ENCODE data around the gene TBX15.

The TBX15 gene

DNA sequence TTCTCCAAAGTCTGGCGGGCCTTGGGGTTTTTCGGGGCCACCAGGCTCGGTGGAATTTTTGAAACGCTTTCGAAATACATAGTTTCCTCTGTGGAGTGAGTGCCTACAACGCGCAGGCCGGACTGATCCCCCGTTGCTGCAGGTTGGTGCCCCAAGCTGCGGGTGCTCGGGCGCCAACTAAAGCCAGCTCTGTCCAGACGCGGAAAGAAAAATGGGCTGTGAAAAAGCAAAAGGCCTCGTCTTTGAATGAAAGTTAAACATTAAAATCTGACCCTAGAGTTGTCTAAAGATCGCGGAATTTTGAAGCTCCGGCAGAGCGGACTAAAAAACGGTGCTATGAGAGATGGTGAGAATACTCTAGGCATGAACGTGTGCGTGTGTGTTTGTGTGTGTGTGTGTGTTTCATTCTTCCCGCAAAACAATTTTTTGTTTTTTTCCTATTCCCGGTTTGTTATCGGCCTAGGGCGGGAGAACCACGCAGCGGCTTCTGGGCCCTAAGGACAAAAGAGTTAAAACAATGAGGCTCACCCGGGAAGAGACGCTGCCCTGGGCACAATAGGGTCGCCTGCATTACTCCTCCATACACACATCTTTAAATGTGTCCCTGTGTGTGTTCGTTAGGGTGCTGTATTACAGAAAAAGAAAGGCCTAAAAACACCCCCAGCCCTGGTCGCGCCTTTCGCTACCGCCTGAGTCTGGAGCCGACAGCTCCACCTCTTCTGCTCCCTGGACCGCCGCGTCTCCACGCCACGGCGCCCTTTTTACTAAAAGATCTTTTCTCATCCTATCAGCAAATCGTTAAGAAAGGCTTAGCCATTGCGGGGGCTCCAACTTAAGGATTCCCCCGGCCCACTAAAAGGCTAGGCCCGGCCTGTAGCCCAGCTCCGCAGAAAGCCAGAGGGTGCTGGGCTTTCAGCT is 3.2 kb downstream of the TBX15 start:
- DNase-seq, result no peak

DNA sequence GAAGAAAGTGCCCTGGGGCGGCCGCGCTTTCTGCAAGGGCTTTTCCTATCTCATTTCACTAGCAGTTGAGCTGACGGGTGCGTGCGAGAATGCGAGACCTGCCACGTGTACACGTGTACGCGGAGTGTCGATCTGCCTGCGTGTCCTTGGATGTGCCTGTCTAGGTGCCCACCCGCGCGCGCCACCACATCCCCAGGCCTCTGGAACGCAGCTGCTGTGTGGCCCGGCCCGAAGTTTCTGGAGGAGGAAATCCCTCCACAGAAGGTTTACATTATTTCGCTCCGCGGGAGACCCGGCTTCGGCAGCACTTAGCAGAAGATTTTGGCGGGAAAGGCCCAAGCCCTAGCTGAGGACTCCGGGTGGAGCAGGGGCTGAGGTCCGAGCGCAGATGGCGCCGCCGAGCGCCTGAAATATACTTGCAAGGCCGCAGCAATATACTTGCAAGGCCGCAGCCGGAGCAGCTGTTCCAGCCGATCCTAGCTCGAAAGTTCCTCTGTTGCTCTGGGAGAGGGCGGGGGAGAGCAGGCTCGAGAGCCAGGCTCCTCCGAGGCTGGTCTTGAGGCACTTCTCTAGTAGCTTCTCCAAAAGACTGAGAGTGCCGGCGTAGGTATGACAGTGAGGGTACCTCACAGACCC is 3.9 kb downstream of the TBX15 start:
- DNase-seq, result no peak

DNA sequence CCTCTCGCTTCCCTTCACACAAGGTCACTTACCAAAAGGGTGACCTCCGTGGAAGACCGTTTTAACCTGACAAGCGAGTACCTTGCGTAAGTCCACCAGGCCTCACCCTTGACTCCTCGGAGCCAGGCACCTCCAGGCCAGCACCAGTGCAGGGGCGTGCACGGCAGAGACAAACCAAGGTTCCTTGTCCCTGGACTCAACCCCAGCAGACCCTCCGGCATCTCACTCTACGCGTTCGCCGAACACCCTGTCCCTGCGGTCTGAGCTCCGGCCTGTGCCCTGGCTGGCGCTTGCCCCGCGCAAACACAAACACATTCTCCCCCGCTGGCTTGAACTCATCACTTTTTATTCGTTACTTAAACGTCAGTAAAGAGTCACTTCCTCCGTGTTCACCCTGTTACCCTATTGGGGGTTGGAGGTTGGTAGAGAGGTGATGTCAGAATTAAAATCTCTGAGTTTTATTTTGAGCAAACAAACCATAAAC is 4.5 kb downstream of the TBX15 start:
- DNase-seq, result no peak

DNA sequence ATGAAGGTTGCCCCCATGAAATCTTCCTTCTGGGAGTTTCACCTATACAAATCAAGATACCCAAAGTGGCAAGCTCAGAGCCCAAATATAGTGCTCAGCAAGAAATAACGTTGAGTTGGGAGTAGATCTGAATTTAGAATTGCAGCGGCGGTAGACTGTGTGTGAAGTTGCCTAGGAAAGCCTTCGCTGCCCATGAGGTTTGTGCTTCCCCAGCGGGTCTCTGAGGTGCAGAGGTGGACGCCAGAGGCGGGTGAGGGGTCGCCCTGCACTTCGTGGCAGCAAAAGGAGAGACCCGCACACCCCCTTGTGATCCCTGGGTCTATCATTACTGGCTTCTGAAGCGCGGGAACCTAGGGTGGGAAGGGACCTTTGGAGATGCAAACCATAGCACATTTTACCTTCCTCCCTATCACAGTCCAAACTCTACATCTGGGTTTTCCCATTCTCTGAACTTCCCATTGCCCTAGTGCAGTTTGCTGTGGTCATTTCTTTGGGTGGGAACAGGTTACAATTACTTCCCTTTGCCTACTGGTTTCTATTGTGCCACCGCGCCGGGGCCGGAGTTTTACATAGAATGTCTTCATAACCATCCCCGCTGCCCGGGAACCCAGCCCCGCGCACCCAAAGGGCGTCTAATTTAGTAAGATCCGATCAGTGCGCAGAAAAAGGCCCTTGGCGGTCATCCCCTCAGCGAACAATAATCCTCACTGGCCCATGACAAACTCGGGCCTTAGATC is 5.2 kb downstream of the TBX15 start:
- DNase-seq, result no peak

DNA sequence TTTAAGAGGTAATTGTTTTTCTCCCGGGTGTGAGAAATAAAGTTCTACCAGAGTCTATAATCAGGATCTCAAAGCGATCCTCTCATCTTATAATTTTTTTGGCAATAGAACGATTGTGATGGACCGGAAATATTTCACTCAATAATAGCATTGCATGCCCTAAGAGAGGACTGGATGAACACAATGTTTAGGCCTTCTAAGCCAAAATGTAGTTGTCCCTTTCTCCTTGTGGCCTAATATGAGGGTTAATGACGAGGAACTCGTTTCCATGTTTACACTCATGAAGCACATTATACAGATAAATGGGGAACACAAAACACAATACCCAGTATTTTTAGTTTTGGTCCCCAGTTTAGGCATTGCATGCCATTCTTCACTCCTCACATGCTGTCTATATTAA is 5.9 kb downstream of the TBX15 start:
- DNase-seq, result no peak

DNA sequence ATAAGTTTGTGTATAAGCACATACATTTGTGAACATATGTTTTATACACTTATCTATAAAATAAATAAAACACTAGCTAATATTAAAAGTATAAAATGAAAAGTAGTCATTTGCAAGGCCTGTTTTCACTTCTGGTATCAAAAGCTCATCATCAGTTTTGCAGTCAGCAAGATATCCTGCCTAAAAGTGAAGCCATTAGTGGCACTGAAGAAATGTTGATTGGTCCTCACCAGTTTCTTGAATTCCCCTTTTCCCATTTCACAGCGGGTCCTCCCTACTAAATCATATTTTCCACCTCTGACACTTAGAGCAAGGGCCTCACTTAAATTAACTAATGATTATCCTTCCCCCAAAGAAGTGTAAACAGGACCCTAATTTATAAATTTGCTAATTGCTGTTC is 6.7 kb downstream of the TBX15 start:
- no peak for DNase-seq

DNA sequence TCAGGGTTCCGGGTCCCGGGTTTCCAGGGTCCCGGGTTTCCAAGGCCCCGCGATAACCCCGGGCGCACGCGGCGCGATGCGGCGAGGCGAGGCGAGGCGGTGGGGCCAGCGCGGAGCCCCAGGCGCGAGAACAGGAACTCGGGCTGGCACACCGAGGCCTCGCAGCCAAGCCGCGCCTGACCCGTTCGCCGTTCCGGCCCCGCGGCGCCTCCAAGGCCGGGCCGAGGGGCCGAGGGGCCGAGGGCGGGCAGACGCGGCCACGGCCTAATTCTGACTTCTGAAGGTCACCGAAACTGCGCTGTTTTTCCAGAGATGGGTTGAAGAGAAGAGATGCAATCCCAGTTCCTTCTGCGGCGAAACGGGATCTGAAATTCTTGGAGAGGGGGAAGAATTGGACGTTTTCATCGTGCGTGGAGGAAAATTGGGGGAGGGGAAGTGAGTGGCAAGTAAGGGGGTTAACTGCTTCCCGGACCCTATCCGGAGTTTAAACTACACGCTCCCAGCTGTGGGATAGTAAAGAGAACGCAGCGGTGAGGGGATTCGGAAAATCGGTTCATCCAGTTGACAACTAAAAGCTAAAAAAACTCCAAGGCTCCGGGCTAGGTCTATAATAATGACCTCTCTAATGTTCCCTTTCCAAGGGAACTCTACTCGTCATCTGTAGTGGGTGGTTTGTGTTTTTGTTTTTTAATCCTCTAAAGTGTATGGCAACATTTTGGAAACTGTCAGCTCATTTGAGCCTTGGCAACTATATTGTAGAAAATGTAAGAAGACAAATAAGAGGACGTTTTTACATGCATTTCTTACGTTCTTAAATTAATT is 8.2 kb downstream of the TBX15 start:
- no peak for DNase-seq

DNA sequence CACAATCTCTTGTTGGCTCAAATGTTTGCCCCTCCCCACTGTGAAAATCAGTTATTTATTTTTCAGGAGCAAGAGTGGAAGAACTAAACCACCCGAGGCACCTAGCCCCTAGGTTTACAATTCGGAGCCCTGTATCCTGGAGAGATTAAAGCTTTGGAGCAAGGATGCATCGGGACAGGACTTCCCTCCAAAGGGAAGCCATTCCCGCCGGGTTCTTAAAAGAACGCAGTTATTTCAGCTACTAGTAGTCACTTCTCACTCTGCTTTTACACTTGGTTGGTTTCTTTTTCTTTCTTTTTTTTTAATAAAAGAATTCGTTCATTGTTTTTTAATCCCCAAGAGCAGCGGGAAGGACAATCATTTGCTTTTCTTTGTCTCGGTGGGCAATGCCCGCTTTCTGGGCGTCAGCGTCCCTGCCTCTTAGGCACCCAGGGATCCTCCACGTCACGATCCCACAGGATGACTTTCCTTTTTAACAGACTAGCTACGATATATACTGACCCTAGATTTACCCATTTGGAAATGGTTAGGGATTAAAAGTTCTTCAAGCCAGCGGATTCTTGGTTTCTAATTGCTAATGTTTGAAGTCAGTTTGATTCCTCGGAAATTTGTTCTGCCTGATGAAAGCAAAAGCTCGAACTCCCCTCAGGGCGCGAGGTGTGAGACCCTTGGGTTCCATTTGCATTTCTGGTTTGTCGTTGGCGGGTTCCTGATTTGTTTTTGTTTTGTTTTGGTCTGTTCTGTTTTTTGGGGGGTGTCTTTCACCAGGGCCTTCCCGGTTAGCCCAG is 9.0 kb downstream of the TBX15 start:
- DNase-seq, result no peak

DNA sequence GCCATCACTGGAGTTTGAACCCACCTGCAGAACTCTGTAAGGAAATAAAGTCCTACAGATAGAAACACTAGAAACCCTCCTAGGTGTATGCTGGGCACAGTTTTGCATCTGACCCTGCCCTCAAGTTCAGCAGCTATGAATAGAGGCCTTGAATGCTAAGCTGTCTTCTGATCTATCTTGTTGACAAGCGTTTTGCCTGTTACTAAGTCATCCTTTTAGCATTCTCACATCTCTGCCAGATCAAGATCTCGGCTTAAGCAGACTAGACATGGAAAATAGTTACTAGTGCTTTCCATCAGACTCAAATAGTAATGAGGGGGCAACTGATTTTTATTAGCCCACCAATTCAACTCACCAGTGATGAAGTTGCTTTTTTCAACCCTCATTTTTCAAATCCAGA is 10.5 kb downstream of the TBX15 start:
- no peak for DNase-seq

DNA sequence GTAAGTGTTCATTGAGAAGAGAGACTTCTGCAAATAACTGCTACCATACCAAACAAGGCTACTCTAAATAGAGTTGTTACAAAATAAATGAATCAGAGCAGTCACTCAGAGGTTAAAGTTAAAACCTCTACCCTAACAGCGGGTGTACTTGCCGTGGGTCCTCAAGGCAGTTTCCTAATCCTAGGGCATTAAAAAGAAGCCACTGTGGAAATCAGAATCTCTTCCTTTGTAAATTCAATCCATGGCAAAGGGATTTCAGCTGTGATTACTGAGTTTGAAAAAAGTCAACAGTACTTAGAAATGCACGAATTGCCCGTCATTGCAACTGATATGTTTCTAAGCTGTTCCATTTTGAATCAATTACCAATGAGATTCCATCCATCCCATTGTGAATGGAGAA is 13.5 kb downstream of the TBX15 start:
- no peak for DNase-seq

DNA sequence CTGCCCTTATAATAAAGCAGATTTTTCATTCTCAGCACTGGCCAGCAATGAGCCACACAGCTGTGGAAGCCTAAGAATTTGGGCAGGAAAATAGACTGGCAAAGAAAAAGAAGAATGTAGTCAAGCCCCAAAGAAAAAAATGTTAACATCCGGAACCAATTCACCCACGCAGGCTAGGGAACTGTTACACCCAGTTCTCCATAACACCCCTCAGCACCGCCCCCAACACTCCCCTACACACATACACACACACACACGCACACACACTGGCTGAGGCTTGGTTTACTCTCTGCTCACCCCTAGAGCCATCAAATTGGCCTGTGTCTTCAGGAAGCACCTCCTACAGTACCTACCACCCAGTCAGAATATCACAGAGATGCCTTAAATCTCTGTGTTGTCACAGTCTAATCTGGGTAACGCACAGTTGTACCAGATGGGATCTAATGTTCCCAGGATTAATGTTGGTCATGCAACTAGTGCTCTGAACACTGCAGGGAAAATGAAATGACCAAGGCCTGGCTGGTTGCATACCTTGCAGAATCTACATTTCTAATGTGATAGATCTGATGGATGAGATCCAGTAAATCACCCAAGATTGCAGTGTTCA is 14.5 kb downstream of the TBX15 start:
- no peak for DNase-seq

DNA sequence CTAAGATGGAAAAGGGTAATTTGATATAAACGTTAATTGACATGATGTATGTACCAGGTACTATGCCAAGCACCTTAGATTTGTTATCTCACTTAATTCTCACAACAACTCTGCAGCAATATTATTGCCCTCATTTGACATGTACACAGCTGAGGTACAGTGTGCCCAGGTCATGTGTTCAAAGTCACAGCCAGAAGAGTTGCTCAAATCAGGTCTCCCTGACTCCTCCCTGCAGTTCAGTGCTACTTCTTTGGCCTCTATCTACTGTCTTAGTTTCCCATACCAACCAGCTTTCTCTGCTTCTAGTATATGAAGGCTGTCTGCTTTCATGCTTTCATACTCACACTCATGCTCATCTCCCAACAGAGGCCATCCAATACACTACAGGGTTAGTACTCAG is 15.1 kb downstream of the TBX15 start:
- no peak for DNase-seq

DNA sequence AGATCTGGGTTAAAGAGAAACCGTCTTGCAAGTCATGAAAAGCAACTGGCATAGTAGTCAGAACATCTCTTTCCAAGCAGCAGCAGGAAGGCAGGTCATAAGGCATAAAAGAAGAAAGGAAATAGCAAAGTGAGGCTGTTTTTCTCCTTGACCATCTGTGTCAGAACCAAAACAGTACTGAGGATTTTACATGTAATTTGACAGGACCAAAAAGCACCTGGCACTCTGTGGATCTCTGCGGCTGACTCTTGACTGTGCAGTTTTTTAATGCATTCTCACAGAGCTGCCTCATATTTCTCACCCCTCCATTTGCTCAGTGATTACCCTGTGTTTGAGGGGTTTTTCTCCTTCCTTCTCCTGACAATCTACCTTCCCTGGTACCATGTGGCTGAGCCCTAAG is 17.7 kb downstream of the TBX15 start:
- no peak for DNase-seq

DNA sequence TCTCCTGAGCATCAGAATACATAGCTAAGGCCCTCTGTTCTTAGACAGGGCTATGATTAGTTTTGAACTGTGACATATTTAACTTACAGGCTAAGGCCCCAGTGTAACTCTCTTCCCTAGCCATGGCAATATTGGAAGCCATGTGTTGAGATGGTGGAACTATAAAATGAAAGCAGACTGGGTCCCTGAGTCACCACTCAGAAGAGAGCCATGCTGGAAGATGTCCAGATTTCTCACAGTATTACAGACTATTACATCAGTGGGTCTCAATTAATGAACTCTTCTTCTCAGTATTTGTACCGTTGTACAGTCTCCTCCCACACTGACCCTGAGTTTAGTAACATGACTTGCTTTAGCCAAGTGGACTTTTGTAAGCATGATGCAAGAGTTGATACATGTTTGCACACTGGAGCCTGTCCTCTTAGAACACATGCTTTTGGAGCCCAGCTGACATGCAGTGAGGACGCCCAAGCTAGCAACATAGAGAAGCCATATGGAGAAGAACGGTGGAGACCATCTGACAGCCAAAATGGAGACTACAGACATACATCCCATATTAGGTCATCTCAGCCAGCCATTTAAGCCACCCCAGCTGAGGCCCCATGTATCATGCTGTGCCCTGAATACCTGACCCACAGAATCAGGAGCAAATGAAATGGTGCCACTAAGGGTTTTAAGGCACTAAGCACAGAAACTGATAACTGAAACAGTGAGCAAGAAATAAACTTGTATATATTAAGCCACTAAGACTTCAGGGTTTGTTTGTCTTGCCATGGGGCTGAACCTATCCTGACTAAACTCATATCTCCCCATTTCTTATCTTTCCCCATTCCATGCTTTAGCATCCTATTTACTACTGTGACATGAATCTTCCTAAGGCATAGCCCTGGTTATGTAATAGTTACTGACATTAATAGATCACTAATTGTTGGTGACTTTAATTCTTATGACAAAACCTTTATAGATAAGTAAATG is 24.4 kb downstream of the TBX15 start:
- DNase-seq, result no peak

DNA sequence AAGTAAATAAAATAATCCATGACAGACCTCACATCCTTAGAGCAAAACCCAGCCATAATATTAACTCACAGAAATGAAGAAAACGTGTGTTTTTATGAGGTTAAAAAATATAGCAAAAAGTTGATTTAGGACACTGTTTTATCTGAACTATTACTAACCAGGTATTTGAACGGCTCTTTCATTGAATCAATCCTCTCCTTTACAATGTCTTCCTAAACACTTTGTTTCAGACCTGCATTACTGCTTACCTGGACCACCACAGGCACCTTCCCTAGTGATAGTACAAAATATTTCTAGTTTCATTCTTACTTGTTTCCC is 25.0 kb downstream of the TBX15 start:
- no peak for DNase-seq

DNA sequence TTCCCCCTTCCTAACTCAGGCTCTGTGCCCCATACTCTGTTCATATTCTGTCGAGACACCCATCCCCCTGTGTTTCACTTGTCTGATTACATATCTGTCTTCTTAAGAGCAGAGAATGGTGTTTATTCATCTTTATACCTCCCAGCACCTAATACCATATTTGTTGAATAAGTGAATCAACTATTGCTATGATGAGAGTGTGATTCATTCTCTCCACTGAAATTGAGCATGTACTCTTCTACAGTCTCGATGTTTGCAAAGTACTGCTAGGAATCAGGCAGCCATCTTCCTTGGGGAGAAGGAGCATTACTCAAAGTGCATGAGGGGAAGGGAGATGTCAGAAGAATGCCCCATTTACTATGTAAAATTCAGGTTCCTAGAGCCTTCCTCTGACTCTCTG is 27.0 kb downstream of the TBX15 start:
- DNase-seq, result no peak

DNA sequence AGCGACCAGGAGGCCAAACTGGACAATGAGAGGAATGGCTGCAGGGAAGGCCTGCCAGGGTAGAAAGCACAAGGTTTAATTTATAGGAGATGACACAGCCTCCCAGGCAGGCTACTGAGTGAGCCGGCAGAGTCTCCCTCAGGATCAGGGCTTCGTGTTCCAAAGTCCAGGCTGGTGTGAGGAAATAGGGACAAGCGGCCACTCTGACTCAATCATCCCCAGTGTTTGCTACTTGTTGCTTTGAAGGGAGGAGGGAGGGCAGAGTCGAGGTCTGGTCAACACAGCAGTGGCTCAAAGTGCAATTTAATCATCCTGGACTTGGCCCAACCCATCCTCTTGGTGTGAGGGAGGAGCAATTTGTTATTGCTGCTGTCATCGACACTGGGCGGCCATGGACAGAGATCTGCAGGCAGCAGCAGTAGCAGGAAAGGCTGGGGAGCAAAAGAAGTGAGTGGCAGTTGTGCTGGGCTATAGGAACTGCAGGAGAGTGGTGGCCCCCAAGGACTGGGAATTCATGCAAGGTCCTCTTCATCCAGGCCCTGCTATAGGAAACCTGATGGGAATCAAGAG is 27.5 kb downstream of the TBX15 start:
- no peak for DNase-seq

DNA sequence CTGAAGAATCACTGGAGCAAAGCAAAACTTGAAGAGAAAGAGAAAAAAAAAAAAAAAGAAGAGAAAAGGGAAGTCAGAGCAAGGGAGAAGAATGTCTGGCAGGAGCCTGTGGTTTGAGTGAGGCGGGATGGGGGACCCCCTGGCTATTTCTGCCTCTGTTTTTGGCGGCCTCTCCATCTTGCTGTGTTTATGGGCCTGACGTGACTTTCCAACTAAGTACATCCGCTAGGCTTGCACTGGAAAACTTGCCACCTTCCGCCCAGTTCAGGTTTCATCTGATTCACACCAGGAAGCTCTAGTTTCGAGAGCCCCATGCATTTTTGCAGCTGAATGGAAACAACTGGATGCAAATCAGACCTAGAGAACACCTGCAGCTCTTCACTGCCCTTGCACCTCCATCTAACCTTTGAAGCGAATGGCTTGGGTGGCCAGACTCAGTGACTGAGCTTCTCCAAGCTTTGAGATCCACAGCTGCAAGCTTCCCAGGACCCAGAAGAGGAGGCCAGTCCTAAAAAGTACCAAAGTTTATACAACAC is 28.0 kb downstream of the TBX15 start:
- DNase-seq, result no peak

DNA sequence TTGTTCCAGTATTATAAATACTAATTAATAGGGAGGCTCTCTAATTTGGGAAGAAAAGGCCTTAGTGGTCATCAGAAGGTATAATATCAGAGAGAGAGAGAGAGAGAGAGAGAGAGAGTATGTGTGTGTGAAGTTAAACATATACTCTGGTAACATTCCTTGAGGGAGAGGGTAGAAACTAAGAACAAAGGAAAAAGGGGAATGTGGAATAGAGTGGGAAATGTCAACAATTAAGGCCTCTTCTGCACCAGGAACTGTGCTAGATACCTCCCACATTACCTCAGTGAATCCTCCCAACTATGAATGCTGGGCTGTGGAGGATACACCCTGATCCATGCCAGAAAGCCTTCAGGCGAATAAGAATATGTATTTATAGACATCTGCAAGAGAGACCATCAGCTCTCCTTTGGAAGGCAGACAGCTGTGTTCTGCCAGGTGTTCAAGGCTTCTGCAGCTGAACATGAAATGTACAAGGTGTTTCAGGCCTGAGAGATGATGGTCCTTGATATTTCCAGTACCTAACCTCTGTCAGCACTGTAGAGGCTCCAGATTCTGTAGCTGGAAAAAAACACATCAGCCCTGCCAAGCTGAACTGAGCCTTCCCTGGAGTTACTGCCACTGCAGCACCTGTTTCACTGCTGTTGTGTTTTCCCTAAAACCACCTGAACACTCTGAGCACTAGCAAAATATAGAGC is 29.1 kb downstream of the TBX15 start:
- DNase-seq, result no peak
